Peyer's patch (tissue), 4 donors: ENCODE data around the gene NXPH4.

Experiments
- POLR2A ChIP-seq, 2 donors: fragments of 450-650 bp; IDR thresholded peaks; one replicate each; pipeline ENCODE4 v1.5.1; 2017; ENCODE audit warnings: antibody characterized with exemption in 2 of 2, mild to moderate bottlenecking in 2 of 2, moderate library complexity in 2 of 2
- TF ChIP-seq, protein P1 (sequence below), 6 experiments: fragments of 450-650 bp in 4 of 6; fragments of 200-600 bp in 2 of 6; sonication (generic) in 1 of 6; IDR thresholded peaks; one replicate each; pipeline ENCODE4 v1.5.1; 2017 to 2019; ENCODE audit warnings: antibody characterized with exemption in 6 of 6, mild to moderate bottlenecking in 3 of 6, moderate library complexity in 1 of 6

DNA sequence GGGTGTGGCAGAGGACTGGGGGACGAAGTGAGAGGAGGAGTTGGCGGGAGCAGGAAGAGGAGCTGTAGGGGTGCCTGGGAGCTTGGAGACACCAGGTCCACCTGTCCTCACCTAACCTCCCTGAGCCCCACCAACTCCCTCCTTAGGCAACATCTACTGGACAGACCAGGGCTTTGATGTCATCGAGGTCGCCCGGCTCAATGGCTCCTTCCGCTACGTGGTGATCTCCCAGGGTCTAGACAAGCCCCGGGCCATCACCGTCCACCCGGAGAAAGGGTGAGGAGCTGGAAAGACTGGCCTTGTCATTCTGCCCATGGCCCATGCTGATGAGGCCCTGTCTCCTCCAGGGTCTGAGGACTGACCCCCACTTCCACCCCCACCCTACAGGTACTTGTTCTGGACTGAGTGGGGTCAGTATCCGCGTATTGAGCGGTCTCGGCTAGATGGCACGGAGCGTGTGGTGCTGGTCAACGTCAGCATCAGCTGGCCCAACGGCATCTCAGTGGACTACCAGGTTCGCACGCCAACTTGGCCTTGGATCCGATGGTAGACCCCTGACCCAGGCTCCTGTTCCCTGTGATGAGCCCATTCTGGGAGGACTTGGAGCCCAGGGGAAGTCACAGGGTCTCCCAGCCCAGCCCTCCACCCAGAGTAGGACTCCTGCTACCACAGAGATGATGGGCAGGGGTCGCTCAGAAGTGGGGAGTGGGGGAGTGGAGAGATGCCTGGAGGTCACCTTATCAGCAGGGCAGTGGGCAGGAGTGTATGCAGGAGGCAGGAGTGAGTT lies 32.5 kb upstream of the NXPH4 start:
- TF ChIP-seq, protein P1, sequence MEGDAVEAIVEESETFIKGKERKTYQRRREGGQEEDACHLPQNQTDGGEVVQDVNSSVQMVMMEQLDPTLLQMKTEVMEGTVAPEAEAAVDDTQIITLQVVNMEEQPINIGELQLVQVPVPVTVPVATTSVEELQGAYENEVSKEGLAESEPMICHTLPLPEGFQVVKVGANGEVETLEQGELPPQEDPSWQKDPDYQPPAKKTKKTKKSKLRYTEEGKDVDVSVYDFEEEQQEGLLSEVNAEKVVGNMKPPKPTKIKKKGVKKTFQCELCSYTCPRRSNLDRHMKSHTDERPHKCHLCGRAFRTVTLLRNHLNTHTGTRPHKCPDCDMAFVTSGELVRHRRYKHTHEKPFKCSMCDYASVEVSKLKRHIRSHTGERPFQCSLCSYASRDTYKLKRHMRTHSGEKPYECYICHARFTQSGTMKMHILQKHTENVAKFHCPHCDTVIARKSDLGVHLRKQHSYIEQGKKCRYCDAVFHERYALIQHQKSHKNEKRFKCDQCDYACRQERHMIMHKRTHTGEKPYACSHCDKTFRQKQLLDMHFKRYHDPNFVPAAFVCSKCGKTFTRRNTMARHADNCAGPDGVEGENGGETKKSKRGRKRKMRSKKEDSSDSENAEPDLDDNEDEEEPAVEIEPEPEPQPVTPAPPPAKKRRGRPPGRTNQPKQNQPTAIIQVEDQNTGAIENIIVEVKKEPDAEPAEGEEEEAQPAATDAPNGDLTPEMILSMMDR (IDR thresholded peaks at IDR 0.05), result no peak
- no peak for TF ChIP-seq POLR2A (IDR thresholded peaks at IDR 0.05)
